Bronchial epithelial cell (primary cell): Measurements from ENCODE around the gene ZBTB11. TPM values are rescaled to one million over a fixed set of nuclear protein-coding genes. Genes with fewer than 3 reads are reported as not detected.
"Not testable (repeated sequence)": the region's sequence is repeated elsewhere in the genome, so short reads cannot be mapped to it uniquely, and the experiment has no call there.

Source experiments
- DNase-seq: peaks from one replicate; pipeline ENCODE4 v3.0.0-alpha.2; 2010; ENCODE audit warnings: low read depth
- FAIRE-seq: peaks from 2 replicates; lab custom pipeline; 2011; peaks lifted over from hg19 to GRCh38; lab: Jason Lieb, UNC
- H3K27me3 ChIP-seq: 2 replicates; pipeline ENCODE4 v1.5.1; 2011; ENCODE audit warnings: low read length; ENCODE audit not compliant: control insufficient read depth, insufficient read depth
- H3K36me3 ChIP-seq: 2 replicates; pipeline ENCODE4 v1.5.1; 2011; ENCODE audit warnings: low read length; ENCODE audit not compliant: control insufficient read depth, insufficient read depth
- H3K4me3 ChIP-seq: 2 replicates; pipeline ENCODE4 v1.5.1; 2011; ENCODE audit warnings: mild to moderate bottlenecking, low read depth, low read length, control low read depth
- total RNA-seq: library from RNA; depleted of rRNA; stranded (reverse); fragments of >200 nt; gene quantifications from 2 replicates; pipeline ENCODE4 v1.2.1, GENCODE V29; 2014
- TF ChIP-seq, protein P1 (sequence below): IDR thresholded peaks from 2 replicates; pipeline ENCODE4 v1.5.1; 2011; ENCODE audit warnings: mild to moderate bottlenecking, moderate library complexity, low read length, control low read depth, inconsistent platforms; ENCODE audit not compliant: insufficient read depth, severe bottlenecking

Gene ZBTB11
- total RNA-seq, 1 donor from 2014 or later: 34.2 TPM

DNA sequence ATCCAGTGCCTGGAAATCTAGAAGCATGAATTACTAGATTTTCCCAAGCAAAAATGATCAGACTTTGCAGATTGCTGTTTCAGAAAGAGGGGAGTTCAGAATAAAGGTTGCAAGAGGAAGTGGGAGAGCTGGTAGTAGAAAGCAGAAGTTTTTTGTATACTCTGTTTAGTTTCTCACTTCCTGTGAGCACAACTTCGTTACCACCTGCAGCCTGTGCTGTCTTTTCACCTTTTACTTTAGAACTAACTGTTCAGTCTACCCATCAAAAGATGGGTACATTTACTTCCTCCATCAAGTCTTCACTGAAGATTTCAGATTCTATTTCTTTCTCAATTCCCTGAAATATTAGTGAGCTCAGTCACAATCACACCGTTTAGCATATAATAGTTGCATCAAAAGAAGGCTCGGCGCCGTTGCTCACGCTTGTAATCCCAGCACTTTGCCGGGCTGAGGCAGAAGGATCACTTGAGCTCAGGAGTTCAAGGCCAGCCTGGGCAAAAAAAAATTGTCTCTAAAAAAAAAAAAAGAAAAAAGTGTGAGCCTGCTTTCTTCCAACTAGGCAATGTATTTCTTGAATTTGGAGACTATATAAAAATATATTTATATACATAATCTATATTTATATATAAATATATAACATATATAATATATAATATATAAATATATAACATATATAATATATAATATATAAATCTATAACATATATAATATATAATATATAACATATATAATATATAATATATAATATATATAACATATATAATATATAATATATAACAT is 45.7 kb upstream of the ZBTB11 start:
- FAIRE-seq (no peak), DNase-seq (no peak)
- TF ChIP-seq, protein P1, sequence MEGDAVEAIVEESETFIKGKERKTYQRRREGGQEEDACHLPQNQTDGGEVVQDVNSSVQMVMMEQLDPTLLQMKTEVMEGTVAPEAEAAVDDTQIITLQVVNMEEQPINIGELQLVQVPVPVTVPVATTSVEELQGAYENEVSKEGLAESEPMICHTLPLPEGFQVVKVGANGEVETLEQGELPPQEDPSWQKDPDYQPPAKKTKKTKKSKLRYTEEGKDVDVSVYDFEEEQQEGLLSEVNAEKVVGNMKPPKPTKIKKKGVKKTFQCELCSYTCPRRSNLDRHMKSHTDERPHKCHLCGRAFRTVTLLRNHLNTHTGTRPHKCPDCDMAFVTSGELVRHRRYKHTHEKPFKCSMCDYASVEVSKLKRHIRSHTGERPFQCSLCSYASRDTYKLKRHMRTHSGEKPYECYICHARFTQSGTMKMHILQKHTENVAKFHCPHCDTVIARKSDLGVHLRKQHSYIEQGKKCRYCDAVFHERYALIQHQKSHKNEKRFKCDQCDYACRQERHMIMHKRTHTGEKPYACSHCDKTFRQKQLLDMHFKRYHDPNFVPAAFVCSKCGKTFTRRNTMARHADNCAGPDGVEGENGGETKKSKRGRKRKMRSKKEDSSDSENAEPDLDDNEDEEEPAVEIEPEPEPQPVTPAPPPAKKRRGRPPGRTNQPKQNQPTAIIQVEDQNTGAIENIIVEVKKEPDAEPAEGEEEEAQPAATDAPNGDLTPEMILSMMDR: no peak

DNA sequence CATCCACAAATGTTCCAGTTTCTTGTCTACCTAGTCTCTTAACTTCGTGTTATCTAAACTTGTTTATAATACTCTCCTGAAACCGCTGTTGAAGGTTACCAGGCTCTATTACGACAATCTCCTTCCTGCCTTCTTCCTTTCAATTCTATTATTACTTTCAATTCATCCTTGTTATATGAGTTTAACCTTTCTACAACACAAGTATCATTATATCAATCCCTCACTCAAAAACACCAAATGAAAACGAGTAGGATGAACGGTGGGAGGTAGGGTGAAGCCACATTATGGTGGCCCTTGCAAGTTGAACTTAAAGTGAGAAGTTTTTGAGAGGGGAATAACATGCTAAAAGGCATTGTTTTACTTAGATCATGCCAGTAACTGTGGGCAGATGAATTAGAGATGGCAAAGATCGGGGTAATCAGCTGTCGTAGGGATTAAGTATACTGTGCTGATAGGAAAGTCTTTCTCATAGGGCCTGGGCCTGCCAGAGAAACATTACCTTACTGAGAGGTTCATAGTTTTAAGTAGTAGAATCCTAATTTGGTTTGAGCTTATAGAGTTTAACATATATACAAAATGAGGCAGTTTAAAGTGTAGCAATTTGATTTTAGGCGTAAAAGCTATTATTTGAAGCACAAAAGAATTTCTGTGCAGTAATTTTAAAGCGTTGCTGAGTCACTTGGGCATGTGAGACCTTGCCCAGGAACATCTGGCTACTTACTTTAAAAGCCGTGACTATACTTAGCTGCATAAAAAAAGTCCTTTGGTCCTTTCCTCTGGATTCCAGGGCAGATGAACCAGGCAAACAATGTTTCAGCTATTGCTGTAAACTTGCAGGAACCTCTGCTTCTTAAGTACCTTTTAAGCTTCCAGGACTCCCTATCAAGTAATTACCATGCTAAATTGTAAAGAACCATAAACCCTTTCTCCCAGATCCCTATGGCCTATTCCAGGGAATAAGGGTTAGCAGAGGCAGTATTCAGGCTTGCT is 44.2 kb upstream of the ZBTB11 start:
- FAIRE-seq (no peak), DNase-seq (peak; percentile 79)
- TF ChIP-seq, protein P1: no peak
- H3K4me3 ChIP-seq: no peak overlapping the region
- H3K27me3 ChIP-seq: no peaks in the 10 kb centered on the region
- H3K36me3 ChIP-seq: no peaks in the 10 kb centered on the region

More for the DNA sequence above, 45.7 kb upstream of the ZBTB11 start:
- Histone ChIP-seq H3K4me3 (no peak overlapping the region), H3K36me3 (no peaks in the 10 kb centered on the region), H3K27me3 (no peaks in the 10 kb centered on the region)

DNA sequence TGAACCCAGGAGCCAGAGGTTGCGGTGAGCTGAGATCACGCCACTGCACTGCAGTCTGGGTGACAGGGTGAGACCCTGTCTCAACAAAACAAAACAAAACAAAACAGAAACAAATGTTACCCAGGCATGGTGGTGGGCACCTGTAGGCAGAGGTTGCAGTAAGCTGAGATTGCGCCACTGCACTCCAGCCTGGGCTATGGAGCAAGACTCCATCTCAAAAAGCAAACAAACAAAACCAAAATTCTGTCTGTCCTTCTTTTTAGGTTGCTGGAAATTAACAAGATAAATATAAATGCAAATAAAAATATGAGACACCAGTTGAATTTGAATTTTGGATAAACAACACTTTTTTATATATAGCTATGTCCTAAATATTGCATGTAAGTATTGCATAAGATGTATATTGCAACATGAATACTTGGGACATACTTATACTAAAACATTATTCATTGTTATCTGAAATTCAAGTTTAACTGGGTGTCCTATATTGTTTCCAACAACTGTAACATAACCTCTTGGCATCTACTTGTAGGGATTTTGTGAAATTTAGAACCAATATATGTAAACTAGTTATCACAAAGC is 42.8 kb upstream of the ZBTB11 start:
- Histone ChIP-seq H3K27me3 (no peaks in the 10 kb centered on the region), H3K4me3 (no peak overlapping the region), H3K36me3 (no peaks in the 10 kb centered on the region)
- FAIRE-seq: no peak
- TF ChIP-seq, protein P1: no peak
- DNase-seq: peak; percentile 70

DNA sequence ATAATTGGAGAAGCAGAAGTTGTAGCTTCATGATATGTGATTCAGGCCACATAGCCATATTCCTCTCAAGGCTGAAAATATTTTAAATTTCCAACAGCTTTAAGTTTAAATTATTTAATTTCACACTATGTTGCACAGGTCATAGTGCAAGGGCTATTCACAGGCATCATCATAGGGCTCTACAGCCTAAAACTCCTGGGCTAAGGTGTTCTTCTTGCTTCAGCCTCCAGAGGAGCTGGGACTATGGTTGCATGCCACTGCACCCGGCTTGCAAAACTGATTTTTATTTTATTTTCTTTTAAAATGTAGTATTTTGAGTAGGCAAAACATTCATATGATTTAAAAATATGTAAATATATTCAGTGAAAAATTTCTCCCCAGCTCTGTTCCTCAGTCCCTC is 41.5 kb upstream of the ZBTB11 start:
- TF ChIP-seq, protein P1: no peak
- H3K36me3 ChIP-seq: no peaks in the 10 kb centered on the region
- no peak overlapping the region for H3K4me3 ChIP-seq
- DNase-seq (no peak), FAIRE-seq (no peak)
- H3K27me3 ChIP-seq: no peaks in the 10 kb centered on the region

DNA sequence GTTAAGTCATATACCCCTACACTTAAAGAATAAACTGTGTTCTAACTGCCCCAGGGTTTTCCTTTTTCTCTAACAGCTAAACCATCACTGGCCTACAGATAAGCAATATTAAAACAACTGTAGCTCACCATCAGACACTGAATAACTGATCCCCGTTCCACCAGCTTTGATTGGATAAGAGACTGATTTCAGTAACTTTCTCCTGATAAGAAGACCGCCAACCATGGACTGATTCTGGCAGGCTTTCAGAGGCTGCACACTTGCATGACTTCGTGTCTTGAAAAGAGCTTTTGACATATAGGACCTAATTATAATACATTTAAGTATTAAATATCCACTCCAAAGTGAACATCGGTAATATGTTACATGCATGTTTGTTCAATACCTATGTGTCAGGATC is 32.2 kb upstream of the ZBTB11 start:
- Histone ChIP-seq H3K36me3 (no peaks in the 10 kb centered on the region), H3K27me3 (no peaks in the 10 kb centered on the region), H3K4me3 (no peak overlapping the region)
- TF ChIP-seq, protein P1: no peak
- FAIRE-seq: no peak
- DNase-seq: no peak

DNA sequence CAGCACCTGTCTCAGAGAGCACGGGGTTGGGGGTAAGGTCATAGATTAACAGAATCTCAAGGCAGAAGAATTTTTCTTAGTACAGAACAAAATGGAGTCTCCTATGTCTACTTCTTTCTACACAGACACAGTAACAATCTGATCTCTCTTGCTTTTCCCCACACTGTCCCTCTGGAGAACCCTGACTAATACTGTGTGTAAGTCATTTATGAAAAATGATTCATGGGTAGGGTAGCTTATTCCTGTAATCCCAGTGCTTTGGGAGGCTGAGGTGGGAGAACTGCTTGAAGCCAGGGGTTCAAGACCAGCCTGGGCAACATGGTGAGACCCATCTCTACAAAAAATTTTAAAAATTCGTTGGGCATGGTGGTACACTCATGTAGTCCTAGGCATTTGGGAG is 27.7 kb upstream of the ZBTB11 start:
- H3K27me3 ChIP-seq, H3K4me3 ChIP-seq, H3K36me3 ChIP-seq, FAIRE-seq: not testable (repeated sequence)
- DNase-seq: peak; percentile 82
